ENCODE data around the gene AP2S1.
"Not testable (repeated sequence)": the region's sequence is repeated elsewhere in the genome, so short reads cannot be mapped to it uniquely, and the experiment has no call there.

The AP2S1 gene

GRCh38 chr19:46866407-46867136, 15.9 kb upstream of the AP2S1 start:
- DNase-seq, result no peak

DNA sequence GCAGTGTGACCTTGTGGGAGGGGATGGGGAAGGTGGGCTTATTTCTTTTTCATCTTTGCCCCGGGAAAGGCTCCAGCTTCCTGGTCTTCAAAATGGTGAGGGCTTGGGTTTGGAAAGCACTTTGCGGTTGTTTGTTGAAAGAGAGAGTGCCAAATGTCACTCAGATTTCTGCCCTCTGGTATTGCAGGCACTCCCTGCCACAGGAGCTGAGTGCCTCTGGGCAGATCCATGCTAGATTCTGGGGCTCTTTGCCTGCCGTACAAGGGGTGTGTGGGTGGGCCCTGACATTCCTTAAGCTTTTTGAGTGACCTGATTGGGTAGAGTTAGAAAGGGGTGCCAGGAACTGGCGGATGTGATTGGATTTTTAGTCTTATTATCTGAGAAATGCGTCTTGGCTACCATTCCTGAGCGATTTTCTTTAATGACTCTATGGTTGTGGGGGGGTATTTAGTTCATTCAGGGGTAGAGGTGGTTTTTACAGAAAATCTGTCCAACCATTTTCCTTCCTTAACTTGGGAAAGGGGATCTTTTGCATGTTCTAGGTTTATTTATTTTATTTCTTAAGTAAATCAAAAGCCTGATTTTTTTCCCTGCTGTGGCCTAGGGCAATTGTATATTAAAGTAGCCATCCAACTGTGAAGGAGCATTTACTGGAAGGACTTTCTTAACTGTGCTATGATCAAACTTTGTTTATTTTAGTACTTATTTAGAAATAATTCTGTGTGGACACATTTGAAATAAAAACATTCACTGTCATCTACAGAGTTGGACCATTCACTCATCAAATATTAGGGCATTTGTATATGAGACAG, 13.4 kb upstream of the AP2S1 start:
- DNase-seq, result no peak

DNA sequence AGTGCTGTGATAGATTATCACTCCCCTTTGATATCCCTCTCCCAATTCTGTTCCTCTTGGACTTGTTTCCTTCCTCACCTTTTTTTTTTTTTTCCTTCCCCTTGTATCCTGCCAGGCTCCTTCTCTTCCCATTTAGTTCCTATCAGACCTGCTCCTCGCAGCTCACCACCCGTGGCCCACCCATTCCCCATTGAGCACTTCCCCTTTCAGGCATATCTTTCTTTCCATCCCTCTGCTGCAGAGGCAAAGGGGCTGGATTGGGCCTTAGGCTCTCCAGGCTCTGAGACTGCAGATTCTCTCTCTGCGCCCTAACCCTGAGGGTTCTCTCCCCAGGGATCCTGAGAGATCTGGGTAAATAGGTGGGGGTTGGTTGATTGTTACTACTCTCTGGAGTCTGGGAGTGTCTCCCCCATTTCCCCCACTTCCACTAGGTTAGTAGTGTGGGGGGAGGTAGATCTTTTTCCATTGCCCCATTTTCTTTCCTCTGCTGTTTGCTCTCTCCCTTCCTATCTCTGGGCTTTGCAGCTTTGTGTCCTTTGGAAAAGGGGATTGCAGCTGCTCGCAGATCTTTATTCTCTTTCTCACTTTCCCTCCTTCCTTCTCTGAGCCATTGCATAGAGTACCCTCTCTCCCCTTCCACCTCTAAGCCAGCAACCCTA, 12.5 kb upstream of the AP2S1 start:
- DNase-seq, result peak; percentile 46

DNA sequence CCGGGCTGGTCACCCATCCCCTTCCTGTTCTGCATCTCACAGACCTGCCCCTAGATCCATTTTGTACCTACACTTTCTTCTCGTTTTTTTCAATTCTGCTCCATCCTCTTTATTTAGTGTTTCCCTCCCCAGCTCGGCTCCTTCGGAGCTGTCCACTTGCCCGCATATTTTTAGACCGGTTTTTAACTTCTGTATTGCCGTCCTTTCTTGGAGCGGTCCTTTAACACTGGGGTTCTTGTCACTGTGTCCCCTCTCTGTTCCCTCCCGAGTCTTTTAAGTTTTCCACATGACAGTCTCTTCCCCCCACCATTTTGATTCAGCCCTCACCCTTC, 11.8 kb upstream of the AP2S1 start:
- no peak for DNase-seq

DNA sequence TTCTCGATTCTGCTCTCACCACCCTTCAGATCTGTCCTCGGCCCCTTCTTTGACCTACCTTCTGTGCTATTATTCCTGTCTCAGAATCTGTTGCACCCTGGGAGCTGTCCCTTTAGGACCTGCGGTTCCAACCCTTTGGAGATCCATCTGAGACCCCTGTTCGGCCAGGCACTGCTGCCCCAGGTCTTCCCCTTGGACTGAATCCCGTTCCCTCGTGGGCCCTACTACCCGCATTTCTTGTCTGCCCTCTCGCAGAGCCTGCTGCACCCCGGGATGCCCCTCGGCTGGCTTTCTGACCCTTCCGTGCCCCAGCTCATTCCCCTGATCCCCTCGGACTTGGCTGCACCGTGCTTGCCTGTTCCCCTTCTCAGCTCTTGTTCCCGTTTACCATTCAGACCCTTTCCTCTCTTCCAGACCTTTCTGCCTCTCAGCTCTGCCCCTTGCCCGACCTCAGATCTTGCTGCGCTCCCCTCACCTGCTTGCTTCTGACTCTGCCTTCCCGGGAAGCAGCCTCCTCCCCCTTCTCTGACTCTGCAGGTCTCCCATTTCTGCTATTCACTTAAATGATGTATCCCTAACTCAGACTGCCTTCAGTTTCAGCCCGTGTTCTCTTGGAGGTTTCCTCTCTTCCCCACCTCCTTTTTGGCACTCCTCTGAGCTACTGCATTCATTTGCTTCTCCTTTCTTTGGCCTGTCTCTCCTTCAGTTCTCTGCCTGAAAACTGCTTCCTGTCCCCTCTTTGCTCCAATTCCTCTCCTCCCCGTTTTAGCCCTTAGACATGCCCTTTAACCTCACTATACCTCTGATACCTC, 11.3 kb upstream of the AP2S1 start:
- no peak for DNase-seq

- DNase-seq, result no peak
These were observed 10.4 kb upstream of the AP2S1 start, which contains the start of gene ARHGAP35 for GRCh38 chr19:46860846-46861690. Gene ARHGAP35, plus strand, starts transcription at chr19:46860997. Its CDS starts 57,679 bp downstream, at chr19:46918676.

GRCh38 chr19:46860125-46860845, 9.6 kb upstream of the AP2S1 start:
- peak; percentile 99 for DNase-seq

GRCh38 chr19:46859637-46860124, 9.0 kb upstream of the AP2S1 start:
- no peak for DNase-seq

- peak; percentile 97 for DNase-seq
These were observed 5.7 kb upstream of the AP2S1 start for GRCh38 chr19:46856062-46857022.

- DNase-seq, result not testable (repeated sequence)
These were observed 4.1 kb upstream of the AP2S1 start for GRCh38 chr19:46854698-46855097.

- no peak for DNase-seq
These were observed 2.2 kb upstream of the AP2S1 start for GRCh38 chr19:46852830-46853229.

DNA sequence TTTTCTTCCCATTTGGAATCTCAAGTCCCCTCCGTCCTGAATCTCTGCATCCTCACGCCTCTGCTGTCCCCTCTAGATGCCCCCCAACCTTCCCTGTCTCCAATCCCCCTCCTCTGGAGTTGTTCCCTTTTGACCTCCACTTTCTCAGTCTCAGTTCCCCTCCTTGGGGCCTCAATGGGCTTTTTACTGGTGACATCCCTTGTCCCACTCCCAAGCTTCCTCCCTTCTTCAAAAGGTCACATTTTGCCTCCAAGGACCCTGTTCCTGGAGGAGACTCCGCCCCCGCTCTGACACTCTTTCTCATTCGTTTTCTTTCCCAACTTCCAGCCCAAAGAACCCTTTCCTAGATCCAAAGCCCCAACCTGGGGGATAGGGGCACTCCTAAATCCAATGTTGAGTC, 1.0 kb downstream of the AP2S1 start:
- peak; percentile 49 for DNase-seq

DNA sequence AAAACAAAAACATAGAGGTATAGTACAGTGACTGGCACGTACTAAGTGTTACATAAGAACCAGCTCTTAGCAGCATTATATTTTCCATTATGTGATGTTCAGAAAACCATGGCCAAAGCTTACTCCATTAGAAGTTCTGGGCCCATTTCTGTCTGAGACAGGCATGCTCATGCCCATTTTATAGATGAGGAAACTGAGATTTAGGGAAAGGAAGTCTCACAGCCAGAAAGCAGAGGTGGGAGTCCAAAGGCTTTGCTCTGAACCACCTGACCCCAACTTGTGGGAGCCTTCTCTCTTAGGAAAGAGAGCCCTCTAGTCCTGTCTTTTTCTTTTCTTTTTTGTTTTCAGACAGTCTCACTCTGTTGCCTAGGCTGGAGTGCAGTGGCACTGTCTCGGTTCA, 2.3 kb downstream of the AP2S1 start:
- DNase-seq, result no peak

GRCh38 chr19:46847528-46847927, 3.1 kb downstream of the AP2S1 start:
- no peak for DNase-seq

- peak; percentile 74 for DNase-seq
These were observed 4.6 kb downstream of the AP2S1 start for GRCh38 chr19:46845959-46846459.

DNA sequence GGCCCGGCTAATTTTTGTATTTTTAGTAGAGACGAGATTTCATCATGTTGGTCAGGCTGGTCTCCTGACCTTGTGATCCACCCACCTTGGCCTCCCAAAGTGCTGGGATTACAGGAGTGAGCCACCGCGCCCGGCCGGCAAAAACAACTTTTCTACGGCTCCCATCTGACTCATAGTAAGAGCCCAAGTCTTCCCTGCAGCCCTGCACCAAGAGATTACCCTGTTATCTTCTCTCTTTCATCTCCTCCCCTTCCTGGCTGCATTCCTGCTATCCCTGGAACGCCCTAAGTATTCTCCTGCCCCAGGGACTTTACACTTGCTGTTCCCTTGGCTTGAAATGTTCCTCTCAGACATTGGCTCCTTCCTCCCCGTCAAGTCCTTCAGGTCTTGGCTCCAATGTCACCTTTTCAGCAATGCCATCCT, 6.6 kb downstream of the AP2S1 start:
- no peak for DNase-seq

GRCh38 chr19:46842791-46843190, 7.9 kb downstream of the AP2S1 start:
- no peak for DNase-seq

DNA sequence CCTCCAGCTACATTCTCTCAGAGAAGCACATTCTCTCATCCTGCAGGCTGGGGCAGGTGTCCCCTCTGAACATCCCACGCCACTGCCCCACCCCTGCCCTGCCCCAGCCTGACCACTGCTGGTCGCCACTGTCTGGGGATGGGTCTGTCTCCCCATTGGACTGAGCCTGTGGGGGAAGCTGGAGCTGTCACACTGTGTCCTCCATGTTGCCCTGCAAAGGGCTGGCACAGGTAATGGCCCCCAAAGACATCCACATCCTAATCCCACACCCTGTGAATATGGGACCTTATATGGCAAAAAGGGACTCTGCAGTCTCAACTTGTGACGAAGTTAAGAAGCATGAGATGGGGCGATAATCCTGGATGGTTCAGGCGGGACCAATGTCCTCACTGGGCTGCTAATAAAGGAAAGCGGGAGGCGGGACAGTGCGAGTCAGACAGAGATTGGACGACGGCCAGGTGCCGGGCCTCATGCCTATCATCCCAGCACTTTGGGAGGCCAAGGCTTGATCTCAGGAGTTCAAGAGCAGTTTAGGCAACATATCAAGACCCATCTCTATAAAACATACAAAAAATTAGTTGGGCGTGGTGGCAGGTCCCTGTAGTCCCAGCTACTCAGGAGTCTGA, 9.1 kb downstream of the AP2S1 start:
- DNase-seq, result no peak

DNA sequence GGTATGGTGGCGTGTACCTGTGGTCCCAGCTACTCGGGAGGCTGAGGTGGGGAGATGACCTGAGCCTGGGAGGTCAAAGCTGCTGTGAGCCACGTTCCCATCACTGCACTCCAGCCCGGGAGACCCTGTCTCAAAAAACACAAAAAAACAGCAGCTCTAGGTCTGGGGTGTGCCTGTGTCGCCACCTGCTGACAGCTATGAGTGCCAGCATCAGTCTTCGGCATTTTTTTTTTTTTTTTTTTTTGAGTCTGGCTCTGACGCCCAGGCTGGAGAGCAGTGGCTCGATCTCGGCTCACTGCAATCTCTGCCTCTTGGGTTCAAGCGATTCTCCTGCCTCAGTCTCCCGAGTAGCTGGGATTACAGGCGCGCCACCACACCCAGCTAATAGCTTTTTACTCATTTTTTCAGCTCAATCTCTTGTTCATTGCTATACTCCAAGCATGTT, 10.1 kb downstream of the AP2S1 start:
- peak; percentile 68 for DNase-seq

Data from MV-4-11 (cell line).